ENCODE data around the gene DCST1.

Gene DCST1

GRCh38 chr1:155051777-155052398, 18.3 kb downstream of the DCST1 start:
- DNase-seq (ENCODE audit: low read depth in 2 of 2): no peak

- DNase-seq (ENCODE audit: low read depth in 2 of 2): no peak
Observed at GRCh38 chr1:155052439-155053395, 19.1 kb downstream of the DCST1 start.

- DNase-seq (ENCODE audit: low read depth in 2 of 2): no peak
Observed at GRCh38 chr1:155053531-155054105, 20.0 kb downstream of the DCST1 start.

DNA sequence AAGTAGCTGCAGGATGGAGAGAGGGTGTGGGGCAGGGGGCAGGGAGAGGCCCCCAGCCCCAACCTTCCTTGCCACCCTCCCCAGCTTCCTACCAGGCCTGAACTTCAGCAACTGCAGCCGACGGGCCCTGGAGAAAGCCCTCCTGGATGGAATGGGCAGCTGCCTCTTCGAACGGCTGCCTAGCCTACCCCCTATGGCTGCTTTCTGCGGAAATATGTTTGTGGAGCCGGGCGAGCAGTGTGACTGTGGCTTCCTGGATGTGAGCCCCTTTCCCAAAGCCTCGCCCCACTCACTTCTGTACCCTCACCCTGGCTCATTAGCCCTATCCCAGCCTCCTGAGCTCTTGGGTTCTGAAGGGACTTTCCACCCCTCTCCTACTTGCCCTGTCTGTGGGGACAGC, 23.5 kb downstream of the DCST1 start:
- no peak for DNase-seq (ENCODE audit: low read depth in 2 of 2)

DNA sequence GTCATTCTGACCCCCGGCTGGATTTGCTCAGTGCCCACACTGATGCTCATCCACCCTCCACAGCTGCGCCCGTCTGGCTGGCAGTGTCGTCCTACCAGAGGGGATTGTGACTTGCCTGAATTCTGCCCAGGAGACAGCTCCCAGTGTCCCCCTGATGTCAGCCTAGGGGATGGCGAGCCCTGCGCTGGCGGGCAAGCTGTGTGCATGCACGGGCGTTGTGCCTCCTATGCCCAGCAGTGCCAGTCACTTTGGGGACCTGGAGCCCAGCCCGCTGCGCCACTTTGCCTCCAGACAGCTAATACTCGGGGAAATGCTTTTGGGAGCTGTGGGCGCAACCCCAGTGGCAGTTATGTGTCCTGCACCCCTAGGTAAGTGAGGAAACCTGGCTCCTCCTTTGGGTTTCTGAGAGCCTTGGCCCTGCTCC, 24.2 kb downstream of the DCST1 start:
- no peak for DNase-seq (ENCODE audit: low read depth in 2 of 2)

GRCh38 chr1:155060736-155061135, 27.1 kb downstream of the DCST1 start:
- DNase-seq (ENCODE audit: low read depth in 2 of 2): no peak

GRCh38 chr1:155061381-155062150, 27.9 kb downstream of the DCST1 start:
- peak in 1 of 2 experiments; percentile 45 for DNase-seq (ENCODE audit: low read depth in 2 of 2)

- DNase-seq (ENCODE audit: low read depth in 2 of 2): no peak
Observed at GRCh38 chr1:155062151-155062686, 28.6 kb downstream of the DCST1 start.

GRCh38 chr1:155062702-155063411, 29.2 kb downstream of the DCST1 start:
- DNase-seq (ENCODE audit: low read depth in 2 of 2): no peak

DNA sequence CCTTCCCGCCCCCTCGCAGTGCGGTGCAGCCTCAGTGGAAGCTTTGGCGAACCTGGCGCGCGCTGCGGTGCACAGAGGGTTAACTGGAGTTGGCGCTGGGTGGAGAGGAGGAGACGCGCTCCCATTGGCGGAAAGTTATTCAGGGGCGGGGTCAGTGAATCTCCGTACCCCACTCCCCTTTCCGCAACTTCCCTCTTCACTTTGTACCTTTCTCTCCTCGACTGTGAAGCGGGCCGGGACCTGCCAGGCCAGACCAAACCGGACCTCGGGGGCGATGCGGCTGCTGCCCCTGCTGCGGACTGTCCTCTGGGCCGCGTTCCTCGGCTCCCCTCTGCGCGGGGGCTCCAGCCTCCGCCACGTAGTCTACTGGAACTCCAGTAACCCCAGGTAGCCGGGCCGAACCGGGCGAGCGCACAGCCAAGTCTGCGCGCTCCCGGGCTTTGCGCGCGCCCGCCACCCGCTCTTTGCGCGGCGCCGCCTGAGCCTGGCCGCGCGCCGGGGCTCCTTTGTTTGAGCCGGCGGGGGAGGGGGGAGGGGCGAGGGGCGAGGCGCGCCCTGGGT, 30.0 kb downstream of the DCST1 start, which contains the start of gene EFNA4:
Gene EFNA4 (plus strand): TSS at position 191 of the 561 bp plus-strand sequence. CDS start 84 bp downstream, at position 275.
- DNase-seq (ENCODE audit: low read depth in 2 of 2): no peak

- DNase-seq (ENCODE audit: low read depth in 2 of 2): no peak
Observed at GRCh38 chr1:155064111-155064831, 30.6 kb downstream of the DCST1 start.

DNA sequence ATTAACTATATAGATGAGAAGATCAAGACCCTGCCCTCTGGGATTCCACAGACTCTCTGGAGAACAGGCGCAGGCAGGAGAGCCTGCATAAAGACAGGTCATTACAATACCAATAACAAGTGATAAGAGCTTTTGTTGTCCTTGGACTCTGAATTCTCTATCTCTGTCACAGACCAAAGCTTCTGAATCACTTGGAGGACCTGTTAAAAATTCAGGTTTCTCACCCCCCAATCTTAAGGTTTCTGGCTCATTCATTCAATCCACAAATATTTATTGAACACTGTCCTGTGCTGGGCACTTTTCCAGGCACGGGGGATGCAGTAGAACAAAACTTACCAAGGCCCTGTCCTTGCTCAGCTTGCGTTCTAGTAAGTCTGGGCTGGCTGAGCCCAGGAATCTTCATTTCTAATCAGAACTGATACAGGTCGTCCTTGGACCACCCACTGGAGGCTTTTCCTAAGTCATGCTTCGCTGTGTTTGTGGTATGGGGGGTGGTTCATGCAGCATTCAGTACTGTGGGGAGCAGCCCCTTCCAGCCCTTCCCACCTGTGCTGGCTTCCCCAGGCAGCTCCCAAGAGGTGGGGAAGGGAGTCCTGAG, 31.3 kb downstream of the DCST1 start:
- DNase-seq (ENCODE audit: low read depth in 2 of 2): no peak

GRCh38 chr1:155066777-155067176, 33.2 kb downstream of the DCST1 start:
- no peak for DNase-seq (ENCODE audit: low read depth in 2 of 2)

DNA sequence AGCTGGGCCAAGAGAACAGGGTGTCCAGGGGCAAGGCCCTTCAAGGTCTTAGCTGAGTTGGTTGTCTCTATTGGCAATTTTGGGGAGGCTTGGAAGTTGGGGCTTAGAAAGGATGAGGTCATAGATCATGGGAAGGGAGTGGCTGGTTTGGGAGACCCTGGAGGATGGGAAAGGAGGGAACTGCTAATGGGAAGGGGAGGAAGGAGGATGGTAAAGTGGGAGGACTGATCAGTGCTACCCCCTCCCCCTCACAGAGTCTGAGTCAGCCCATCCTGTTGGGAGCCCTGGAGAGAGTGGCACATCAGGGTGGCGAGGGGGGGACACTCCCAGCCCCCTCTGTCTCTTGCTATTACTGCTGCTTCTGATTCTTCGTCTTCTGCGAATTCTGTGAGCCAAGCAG, 35.0 kb downstream of the DCST1 start:
- DNase-seq (ENCODE audit: low read depth in 2 of 2): no peak

GRCh38 chr1:155069551-155070157, 36.0 kb downstream of the DCST1 start:
- DNase-seq (ENCODE audit: low read depth in 2 of 2): no peak

DNA sequence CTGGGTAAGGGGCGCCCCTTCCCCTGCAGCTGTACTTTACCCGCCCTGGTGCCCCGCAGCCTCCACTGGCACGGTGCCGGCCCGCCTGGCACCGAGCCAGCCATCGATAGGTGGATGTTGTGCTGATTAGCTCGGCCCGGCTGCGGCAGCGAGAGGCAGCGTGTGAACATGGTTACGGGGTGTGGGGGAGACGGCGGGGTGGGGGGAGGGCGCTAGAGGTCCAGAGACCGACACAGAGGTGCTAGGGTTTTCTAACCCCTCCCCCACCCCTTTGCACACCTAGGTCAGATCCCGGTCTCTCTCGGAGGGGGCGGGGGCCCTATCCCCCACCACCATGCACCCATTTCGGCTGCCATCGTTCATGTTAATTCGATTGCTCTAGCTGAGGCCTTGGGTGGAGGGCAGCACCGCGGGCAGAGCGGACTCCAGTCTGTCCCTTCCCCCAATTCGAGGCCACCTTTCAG, 36.6 kb downstream of the DCST1 start:
- DNase-seq (ENCODE audit: low read depth in 2 of 2): no peak

GRCh38 chr1:155070721-155071569, 37.3 kb downstream of the DCST1 start:
- no peak for DNase-seq (ENCODE audit: low read depth in 2 of 2)

DNA sequence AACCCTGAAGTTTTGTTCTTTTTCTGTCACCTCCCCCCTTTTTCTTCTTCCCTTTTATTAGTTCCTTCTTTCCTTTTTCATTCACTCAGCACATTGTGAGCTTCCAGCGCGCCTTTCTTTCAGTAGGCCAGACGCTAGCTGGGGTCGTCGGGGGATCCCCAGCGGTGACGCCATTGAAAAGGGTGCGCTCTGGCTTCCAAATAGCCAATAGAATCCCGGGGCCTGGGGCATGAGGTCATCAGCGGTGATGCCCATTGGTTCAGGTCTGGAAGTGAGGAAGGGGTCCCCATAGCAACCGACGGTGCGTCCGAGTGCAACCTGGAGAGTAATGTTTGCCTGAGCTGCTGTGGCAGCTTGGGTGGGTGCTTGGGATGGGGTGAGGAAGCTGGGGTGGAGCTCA, 38.1 kb downstream of the DCST1 start:
- no peak for DNase-seq (ENCODE audit: low read depth in 2 of 2)
